ENCODE results near the gene MPV17L. TPM values are rescaled to one million over a fixed set of nuclear protein-coding genes. Genes with fewer than 3 reads are reported as not detected.
"Not testable (repeated sequence)": the region's sequence is repeated elsewhere in the genome, so short reads cannot be mapped to it uniquely, and the experiment has no call there.

MPV17L gene
- total RNA-seq, 1 donor, result 1.3 TPM

- no peak overlapping the region for H3K4me3 ChIP-seq (ENCODE audit: low read depth, low read length)
- TF ChIP-seq CTCF (IDR thresholded peaks at IDR 0.05; ENCODE audit: insufficient read depth, low read depth, low read length), result no peak
- no peak for DNase-seq (ENCODE audit: low read depth)
These were observed 20.0 kb downstream of the MPV17L start for GRCh38 chr16:15415511-15415985.

- DNase-seq (ENCODE audit: low read depth), result no peak
- H3K4me3 ChIP-seq (ENCODE audit: low read depth, low read length), result no peak overlapping the region
- TF ChIP-seq CTCF (IDR thresholded peaks at IDR 0.05; ENCODE audit: insufficient read depth, low read depth, low read length), result no peak
These were observed 21.6 kb downstream of the MPV17L start for GRCh38 chr16:15417197-15417596.

- no peak overlapping the region for H3K4me3 ChIP-seq (ENCODE audit: low read depth, low read length)
- DNase-seq (ENCODE audit: low read depth), result no peak
- TF ChIP-seq CTCF (IDR thresholded peaks at IDR 0.05; ENCODE audit: insufficient read depth, low read depth, low read length), result no peak
These were observed 22.7 kb downstream of the MPV17L start for GRCh38 chr16:15418206-15418605.

GRCh38 chr16:15421696-15422095, 26.1 kb downstream of the MPV17L start:
- H3K4me3 ChIP-seq (ENCODE audit: low read depth, low read length); DNase-seq (ENCODE audit: low read depth): not testable (repeated sequence)

GRCh38 chr16:15422222-15422621, 26.7 kb downstream of the MPV17L start:
- DNase-seq (ENCODE audit: low read depth), result no peak
- TF ChIP-seq CTCF (IDR thresholded peaks at IDR 0.05; ENCODE audit: insufficient read depth, low read depth, low read length), result no peak

GRCh38 chr16:15425861-15426260, 30.3 kb downstream of the MPV17L start:
- TF ChIP-seq CTCF (IDR thresholded peaks at IDR 0.05; ENCODE audit: insufficient read depth, low read depth, low read length), result no peak
- DNase-seq (ENCODE audit: low read depth), result peak; percentile 60
- no peak overlapping the region for H3K4me3 ChIP-seq (ENCODE audit: low read depth, low read length)

More at GRCh38 chr16:15422222-15422621, 26.7 kb downstream of the MPV17L start:
- no peak overlapping the region for H3K4me3 ChIP-seq (ENCODE audit: low read depth, low read length)

GRCh38 chr16:15426796-15427195, 31.2 kb downstream of the MPV17L start:
- no peak for DNase-seq (ENCODE audit: low read depth)
- H3K4me3 ChIP-seq (ENCODE audit: low read depth, low read length), result no peak overlapping the region

More at GRCh38 chr16:15426796-15427195, 31.2 kb downstream of the MPV17L start:
- no peak for TF ChIP-seq CTCF (IDR thresholded peaks at IDR 0.05; ENCODE audit: insufficient read depth, low read depth, low read length)
